ENCODE measurements around the gene SND1.

The SND1 gene

GRCh38 chr7:127934711-127935110, 282.7 kb downstream of the SND1 start:
- DNase-seq (ENCODE audit: low read depth): no peak
- H3K4me3 ChIP-seq (ENCODE audit: low read depth, low read length): no peak overlapping the region
- TF ChIP-seq, protein P1, sequence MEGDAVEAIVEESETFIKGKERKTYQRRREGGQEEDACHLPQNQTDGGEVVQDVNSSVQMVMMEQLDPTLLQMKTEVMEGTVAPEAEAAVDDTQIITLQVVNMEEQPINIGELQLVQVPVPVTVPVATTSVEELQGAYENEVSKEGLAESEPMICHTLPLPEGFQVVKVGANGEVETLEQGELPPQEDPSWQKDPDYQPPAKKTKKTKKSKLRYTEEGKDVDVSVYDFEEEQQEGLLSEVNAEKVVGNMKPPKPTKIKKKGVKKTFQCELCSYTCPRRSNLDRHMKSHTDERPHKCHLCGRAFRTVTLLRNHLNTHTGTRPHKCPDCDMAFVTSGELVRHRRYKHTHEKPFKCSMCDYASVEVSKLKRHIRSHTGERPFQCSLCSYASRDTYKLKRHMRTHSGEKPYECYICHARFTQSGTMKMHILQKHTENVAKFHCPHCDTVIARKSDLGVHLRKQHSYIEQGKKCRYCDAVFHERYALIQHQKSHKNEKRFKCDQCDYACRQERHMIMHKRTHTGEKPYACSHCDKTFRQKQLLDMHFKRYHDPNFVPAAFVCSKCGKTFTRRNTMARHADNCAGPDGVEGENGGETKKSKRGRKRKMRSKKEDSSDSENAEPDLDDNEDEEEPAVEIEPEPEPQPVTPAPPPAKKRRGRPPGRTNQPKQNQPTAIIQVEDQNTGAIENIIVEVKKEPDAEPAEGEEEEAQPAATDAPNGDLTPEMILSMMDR (IDR thresholded peaks at IDR 0.05; ENCODE audit: low read depth, low read length, missing control alignments): no peak

DNA sequence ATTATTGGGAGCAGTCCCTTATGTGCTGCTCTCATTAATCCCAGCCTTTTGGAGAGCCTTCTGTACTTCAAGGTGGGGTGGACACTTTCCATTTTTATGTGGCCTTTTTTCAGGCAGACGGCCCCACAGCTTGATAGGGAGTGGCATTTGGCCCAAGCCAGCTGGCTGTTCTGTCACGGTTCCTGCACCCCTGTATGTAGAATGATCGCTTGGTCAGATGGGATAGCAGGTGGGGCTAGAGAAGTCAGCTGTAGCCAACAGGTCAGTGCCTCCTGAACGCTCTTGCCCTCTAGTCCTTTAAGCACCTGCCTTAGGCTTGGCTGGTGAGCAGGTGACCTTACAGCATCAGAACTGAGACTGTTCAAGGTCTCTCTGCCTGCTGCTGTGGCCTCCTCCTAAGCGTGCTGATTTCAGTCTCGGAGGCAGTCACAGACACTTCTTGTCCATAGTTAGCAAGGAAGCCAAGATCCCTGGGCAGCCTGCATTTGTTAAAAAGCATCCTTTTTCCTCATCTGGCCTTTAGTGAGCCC, 283.9 kb downstream of the SND1 start:
- no peak for DNase-seq (ENCODE audit: low read depth)
- H3K4me3 ChIP-seq (ENCODE audit: low read depth, low read length): no peak overlapping the region
- TF ChIP-seq, protein P1 (IDR thresholded peaks at IDR 0.05; ENCODE audit: low read depth, low read length, missing control alignments): no peak

GRCh38 chr7:127937066-127937680, 285.2 kb downstream of the SND1 start:
- no peak overlapping the region for H3K4me3 ChIP-seq (ENCODE audit: low read depth, low read length)
- TF ChIP-seq, protein P1 (IDR thresholded peaks at IDR 0.05; ENCODE audit: low read depth, low read length, missing control alignments): no peak
- DNase-seq (ENCODE audit: low read depth): no peak

DNA sequence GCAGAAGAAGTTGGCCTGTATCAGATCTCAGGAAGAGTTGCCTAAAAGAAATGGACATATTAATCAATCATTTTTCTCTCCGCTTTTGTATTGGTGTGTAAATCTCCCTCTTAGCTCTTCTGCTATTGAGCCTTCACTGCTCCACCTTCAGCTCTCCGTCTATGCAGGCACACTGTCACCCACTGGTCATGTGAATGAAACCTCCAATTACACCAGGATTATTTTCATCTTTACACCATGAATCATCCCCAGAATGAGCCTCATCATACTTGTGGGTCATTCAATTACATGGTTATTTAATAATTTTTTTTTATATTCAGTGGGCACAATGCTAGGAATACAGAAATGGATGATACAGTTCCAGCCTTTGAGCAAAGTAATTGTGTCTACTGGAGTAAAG, 286.6 kb downstream of the SND1 start:
- H3K4me3 ChIP-seq (ENCODE audit: low read depth, low read length): no peak overlapping the region
- no peak for DNase-seq (ENCODE audit: low read depth)
- TF ChIP-seq, protein P1 (IDR thresholded peaks at IDR 0.05; ENCODE audit: low read depth, low read length, missing control alignments): no peak

- TF ChIP-seq, protein P1 (IDR thresholded peaks at IDR 0.05; ENCODE audit: low read depth, low read length, missing control alignments): no peak
- no peak overlapping the region for H3K4me3 ChIP-seq (ENCODE audit: low read depth, low read length)
Observed at GRCh38 chr7:127940381-127941160, 288.6 kb downstream of the SND1 start.

DNA sequence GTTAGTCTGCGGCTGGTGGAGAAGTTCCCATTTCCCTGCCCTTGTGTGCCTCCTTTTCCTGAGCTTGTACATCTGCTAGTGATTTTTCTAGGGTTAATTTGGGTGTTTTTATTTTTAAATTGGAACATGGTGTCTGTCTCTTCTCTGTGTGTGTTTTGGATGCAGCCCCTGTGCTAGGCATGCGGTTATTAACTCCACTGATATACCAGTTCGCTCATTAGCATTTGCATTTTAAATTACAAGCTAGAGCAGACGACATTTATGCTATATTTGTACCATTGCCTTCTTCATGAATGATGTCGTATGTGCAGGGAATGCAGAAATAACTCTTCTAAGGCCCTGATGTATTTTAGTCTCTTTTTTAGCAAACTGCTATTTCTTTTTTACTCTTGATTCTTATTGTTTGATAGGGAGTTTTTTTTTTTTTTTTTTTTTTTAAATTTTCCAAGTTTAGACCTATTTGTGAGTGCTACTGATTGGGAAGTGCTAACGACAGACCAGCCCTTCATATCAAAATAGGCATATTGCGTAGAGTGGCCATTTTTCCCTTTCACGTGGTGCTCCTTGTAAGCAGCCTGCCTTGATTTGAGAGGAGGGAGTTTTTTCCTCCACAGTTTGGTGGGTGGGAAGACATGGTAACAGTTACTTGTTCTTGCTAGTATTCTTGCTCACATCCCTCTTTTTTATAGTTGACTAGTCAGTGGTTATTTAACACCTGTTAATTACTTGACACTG, 289.6 kb downstream of the SND1 start:
- TF ChIP-seq, protein P1 (IDR thresholded peaks at IDR 0.05; ENCODE audit: low read depth, low read length, missing control alignments): no peak
- no peak overlapping the region for H3K4me3 ChIP-seq (ENCODE audit: low read depth, low read length)
- DNase-seq (ENCODE audit: low read depth): no peak

More at GRCh38 chr7:127940381-127941160, 288.6 kb downstream of the SND1 start:
- DNase-seq (ENCODE audit: low read depth): no peak

Data from GM12864 (cell line).